Measurements from ENCODE around the gene ACSM3. TPM values are rescaled to one million over a fixed set of nuclear protein-coding genes. Genes with fewer than 3 reads are reported as not detected.
"Not testable (repeated sequence)": the region's sequence is repeated elsewhere in the genome, so short reads cannot be mapped to it uniquely, and the experiment has no call there.

ACSM3 gene
- total RNA-seq = 1 to 10 TPM; 3.3 to 6.7 TPM
- polyA plus RNA-seq = 1 to 10 TPM; 4.9 to 5.9 TPM

DNA sequence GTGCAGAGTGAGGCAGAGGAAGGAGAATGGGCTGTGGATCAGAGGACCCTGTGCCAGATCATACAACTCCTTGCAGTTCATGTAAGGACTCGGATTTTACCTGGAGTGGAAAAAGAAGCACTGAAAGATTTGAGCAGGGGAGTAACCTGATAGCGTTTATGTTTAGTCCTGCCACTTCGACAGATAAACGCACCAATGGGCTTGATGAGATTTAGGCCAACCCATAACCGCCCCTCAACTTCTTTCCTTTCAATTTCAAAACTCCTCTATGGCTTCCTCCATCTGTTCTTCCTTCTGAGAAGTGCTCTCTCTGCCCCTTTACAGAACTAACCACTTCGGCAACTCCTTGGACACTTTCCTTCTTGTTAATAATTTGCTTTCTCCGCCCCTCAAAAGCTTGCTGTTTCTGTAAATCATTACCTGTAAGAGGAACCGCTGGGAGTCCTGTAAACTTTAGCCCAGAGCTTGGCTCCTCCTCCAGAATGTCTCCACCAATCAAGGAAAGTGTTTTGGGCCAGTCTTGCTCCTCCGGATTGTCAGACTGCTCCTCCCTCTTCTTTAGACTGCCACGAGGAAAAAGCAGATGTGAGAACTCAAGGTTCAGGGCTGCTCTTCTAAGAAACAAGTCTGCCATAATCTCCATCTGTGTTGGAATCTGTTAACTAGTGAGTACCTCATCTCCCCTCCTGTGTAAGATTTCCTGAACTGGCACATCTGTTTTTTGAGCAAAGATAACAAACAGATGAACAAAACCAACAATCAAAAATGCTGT is at the start of gene ACSM3:
Gene ACSM3 (plus strand): TSS at position 554 of the 772 bp plus-strand sequence. CDS start 6,021 bp downstream, outside the sequence.
- Histone ChIP-seq H3K4me1 (ENCODE audit: insufficient read depth, low read length) (peaks cover 20% of the 10 kb centered on the region), H3K27me3 (ENCODE audit: insufficient read depth, low read length) (no peaks in the 10 kb centered on the region), H3K27ac (ENCODE audit: low read depth, low read length) (peak within 1 kb of the TSS; percentile 64), H3K9me3 (ENCODE audit: control insufficient read depth in 1 of 2, low read length in 2 of 2) (no peaks in the 10 kb centered on the region), H3K36me3 (ENCODE audit: insufficient read depth, low read length) (no peaks in the 10 kb centered on the region), H3K4me3 (ENCODE audit: low read length in 2 of 2) (peak within 1 kb of the TSS; percentile 49)
- peak within 1 kb of the TSS; percentile 88 to 97 (median 94) for H3K4me3 Mint-ChIP-seq
- H3K27ac Mint-ChIP-seq = peak within 1 kb of the TSS; percentile 80 to 99 (median 97)
- peaks cover 9 to 18% of the 10 kb centered on the region in 2 donors for H3K36me3 Mint-ChIP-seq
- peak; percentile 76 to 84 (median 80) for DNase-seq
- ChIA-PET POLR2A (ENCODE audit: partially characterized antibody) (interaction anchor here (0.6 to 4.9 kb wide), 7 partner anchors 13 to 824 kb away, joined by 3 to 32 read pairs (median 4); partner anchors contain the start of genes DCUN1D3, LYRM1 and THUMPD1), CTCF (ENCODE audit: partially characterized antibody) (interaction anchor here (0.6 to 1.3 kb wide), 3 partner anchors 23 to 867 kb away, joined by 3 to 4 read pairs (median 3); no protein-coding TSS in a partner anchor)
- no peaks in the 10 kb centered on the region for H3K27me3 Mint-ChIP-seq
- intact Hi-C loops (cut with micrococcal nuclease) = loop anchor here (1.0 to 5.0 kb wide), 3 partner anchors 22 to 139 kb away; partner anchors contain the start of genes DCUN1D3, ERI2, LYRM1 and REXO5
- peaks cover 12 to 34% (median 24%) of the 10 kb centered on the region in 4 donors for H3K4me1 Mint-ChIP-seq
- peaks cover 0 to 11% (median 2%) of the 10 kb centered on the region in 8 donors for H3K9me3 Mint-ChIP-seq

- H3K4me3 ChIP-seq (ENCODE audit: low read length in 2 of 2); H3K9me3 ChIP-seq (ENCODE audit: control insufficient read depth in 1 of 2, low read length in 2 of 2); H3K4me1 Mint-ChIP-seq; H3K36me3 ChIP-seq (ENCODE audit: insufficient read depth, low read length); H3K27ac Mint-ChIP-seq; H3K9me3 Mint-ChIP-seq; DNase-seq; H3K27me3 ChIP-seq (ENCODE audit: insufficient read depth, low read length); H3K4me1 ChIP-seq (ENCODE audit: insufficient read depth, low read length); H3K36me3 Mint-ChIP-seq; H3K27ac ChIP-seq (ENCODE audit: low read depth, low read length); H3K4me3 Mint-ChIP-seq; H3K27me3 Mint-ChIP-seq; POLR2A ChIA-PET (ENCODE audit: partially characterized antibody); intact Hi-C loops (cut with micrococcal nuclease): not testable (repeated sequence)
- CTCF ChIA-PET (ENCODE audit: partially characterized antibody) = interaction anchor here (0.6 kb wide), 1 partner anchor 948 kb away, joined by 3 read pairs; no protein-coding TSS in a partner anchor
These were observed 46.1 kb upstream of the ACSM3 start for GRCh38 chr16:20717718-20718117.

DNA sequence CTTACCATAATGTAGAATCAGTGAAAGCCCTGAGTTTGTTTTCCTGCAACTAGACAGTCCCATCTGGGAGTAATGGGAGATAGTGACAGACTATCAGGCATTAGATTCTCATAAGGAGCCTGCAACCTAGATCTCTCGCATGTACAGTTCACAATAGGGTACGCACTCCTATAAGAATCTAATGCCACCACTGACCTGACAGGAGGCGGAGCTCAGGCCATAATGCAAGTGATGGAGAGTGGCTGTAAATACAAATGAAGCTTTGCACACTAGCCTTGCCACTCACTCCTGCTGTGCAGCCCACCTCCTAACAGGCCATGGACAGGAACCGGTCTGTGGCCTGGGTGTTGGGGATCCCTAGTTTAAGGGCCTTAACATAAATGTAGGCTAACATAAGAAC is 43.6 kb upstream of the ACSM3 start:
- no peaks in the 10 kb centered on the region for H3K9me3 Mint-ChIP-seq
- peaks cover 0 to 3% of the 10 kb centered on the region in 2 donors for H3K36me3 Mint-ChIP-seq
- no peaks in the 10 kb centered on the region for H3K27me3 Mint-ChIP-seq
- H3K4me3 Mint-ChIP-seq = no peak overlapping the region
- Histone ChIP-seq H3K27me3 (ENCODE audit: insufficient read depth, low read length) (no peaks in the 10 kb centered on the region), H3K27ac (ENCODE audit: low read depth, low read length) (no peak overlapping the region), H3K4me1 (ENCODE audit: insufficient read depth, low read length) (no peaks in the 10 kb centered on the region), H3K4me3 (ENCODE audit: low read length in 2 of 2) (no peak overlapping the region), H3K9me3 (ENCODE audit: control insufficient read depth in 1 of 2, low read length in 2 of 2) (no peaks in the 10 kb centered on the region), H3K36me3 (ENCODE audit: insufficient read depth, low read length) (no peaks in the 10 kb centered on the region)
- ChIA-PET CTCF (ENCODE audit: partially characterized antibody) (no interaction called here), POLR2A (ENCODE audit: partially characterized antibody) (no interaction called here)
- H3K4me1 Mint-ChIP-seq = no peaks in the 10 kb centered on the region
- intact Hi-C loops (cut with micrococcal nuclease) = no loop called here
- H3K27ac Mint-ChIP-seq = no peak overlapping the region
- no peak for DNase-seq

GRCh38 chr16:20726661-20727060 is 37.2 kb upstream of the ACSM3 start:
- intact Hi-C loops (cut with micrococcal nuclease) = no loop called here
- H3K4me1 Mint-ChIP-seq = no peaks in the 10 kb centered on the region
- H3K4me3 ChIP-seq (ENCODE audit: low read length in 2 of 2) = no peak overlapping the region
- ChIA-PET CTCF (ENCODE audit: partially characterized antibody) (no interaction called here), POLR2A (ENCODE audit: partially characterized antibody) (no interaction called here)
- no peak overlapping the region for H3K4me3 Mint-ChIP-seq
- H3K36me3 Mint-ChIP-seq = peaks cover 0 to 3% of the 10 kb centered on the region in 2 donors
- H3K27ac Mint-ChIP-seq = no peak overlapping the region
- no peak for DNase-seq
- H3K27ac ChIP-seq (ENCODE audit: low read depth, low read length) = no peak overlapping the region
- H3K27me3 ChIP-seq (ENCODE audit: insufficient read depth, low read length) = no peaks in the 10 kb centered on the region
- no peaks in the 10 kb centered on the region for H3K9me3 Mint-ChIP-seq
- H3K27me3 Mint-ChIP-seq = no peaks in the 10 kb centered on the region
- H3K36me3 ChIP-seq (ENCODE audit: insufficient read depth, low read length) = no peaks in the 10 kb centered on the region
- no peaks in the 10 kb centered on the region for H3K9me3 ChIP-seq (ENCODE audit: control insufficient read depth in 1 of 2, low read length in 2 of 2)
- no peaks in the 10 kb centered on the region for H3K4me1 ChIP-seq (ENCODE audit: insufficient read depth, low read length)

DNA sequence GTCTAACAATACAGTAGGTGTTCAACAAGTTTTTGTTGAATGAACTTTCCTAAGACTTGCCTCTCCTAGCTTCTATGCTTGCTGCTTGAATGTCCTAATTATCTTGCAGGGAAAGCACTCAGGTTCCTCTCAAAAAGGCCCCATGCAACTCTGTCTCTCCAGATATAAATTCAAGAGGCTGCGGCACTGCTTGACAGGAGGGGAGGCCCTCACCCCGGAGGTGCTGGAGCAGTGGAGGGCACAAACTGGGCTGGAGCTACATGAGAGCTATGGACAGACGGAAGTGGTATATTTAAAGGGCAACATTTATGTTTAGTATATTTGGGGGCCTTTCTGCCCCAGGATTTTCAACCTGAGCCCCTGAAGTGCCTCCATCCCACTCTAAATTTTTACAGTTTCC is 36.6 kb upstream of the ACSM3 start:
- Mint-ChIP-seq H3K4me1 (no peaks in the 10 kb centered on the region), H3K4me3 (no peak overlapping the region), H3K36me3 (peaks cover 0 to 3% of the 10 kb centered on the region in 2 donors), H3K27me3 (no peaks in the 10 kb centered on the region), H3K27ac (no peak overlapping the region), H3K9me3 (no peaks in the 10 kb centered on the region)
- Histone ChIP-seq H3K4me3 (ENCODE audit: low read length in 2 of 2) (no peak overlapping the region), H3K36me3 (ENCODE audit: insufficient read depth, low read length) (no peaks in the 10 kb centered on the region), H3K27ac (ENCODE audit: low read depth, low read length) (no peak overlapping the region), H3K4me1 (ENCODE audit: insufficient read depth, low read length) (no peaks in the 10 kb centered on the region), H3K9me3 (ENCODE audit: control insufficient read depth in 1 of 2, low read length in 2 of 2) (no peaks in the 10 kb centered on the region), H3K27me3 (ENCODE audit: insufficient read depth, low read length) (no peaks in the 10 kb centered on the region)
- no peak for DNase-seq
- POLR2A ChIA-PET (ENCODE audit: partially characterized antibody) = no interaction called here
- intact Hi-C loops (cut with micrococcal nuclease) = no loop called here
- CTCF ChIA-PET (ENCODE audit: partially characterized antibody) = no interaction called here

DNA sequence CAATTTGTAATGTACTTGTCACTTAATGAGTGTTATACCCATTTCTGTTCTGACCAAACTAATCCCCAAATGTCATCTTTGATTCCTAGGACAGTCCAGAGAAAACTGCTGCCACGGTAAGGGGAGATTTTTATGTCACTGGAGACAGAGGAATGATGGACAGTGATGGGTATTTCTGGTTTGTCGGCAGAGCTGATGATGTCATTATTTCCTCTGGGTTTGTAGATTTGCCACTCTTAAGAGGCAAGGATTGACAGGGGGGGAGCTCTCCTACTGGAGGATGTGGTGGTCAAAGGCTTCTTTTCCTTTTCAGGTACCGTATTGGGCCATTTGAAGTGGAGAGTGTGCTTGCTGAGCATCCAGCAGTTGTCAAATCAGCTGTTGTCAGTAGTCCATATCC is 34.7 kb upstream of the ACSM3 start:
- no peaks in the 10 kb centered on the region for H3K27me3 Mint-ChIP-seq
- intact Hi-C loops (cut with micrococcal nuclease) = no loop called here

GRCh38 chr16:20734056-20734455 is 29.8 kb upstream of the ACSM3 start:
- ChIA-PET CTCF (ENCODE audit: partially characterized antibody) (no interaction called here), POLR2A (ENCODE audit: partially characterized antibody) (no interaction called here)
- H3K4me3 Mint-ChIP-seq = no peak overlapping the region
- intact Hi-C loops (cut with micrococcal nuclease) = no loop called here
- no peak overlapping the region for H3K4me3 ChIP-seq (ENCODE audit: low read length in 2 of 2)
- no peak for DNase-seq
- no peaks in the 10 kb centered on the region for H3K27me3 ChIP-seq (ENCODE audit: insufficient read depth, low read length)
- peaks cover 43% of the 10 kb centered on the region for H3K36me3 ChIP-seq (ENCODE audit: insufficient read depth, low read length)
- H3K9me3 ChIP-seq (ENCODE audit: control insufficient read depth in 1 of 2, low read length in 2 of 2) = no peaks in the 10 kb centered on the region
- no peaks in the 10 kb centered on the region for H3K9me3 Mint-ChIP-seq
- no peaks in the 10 kb centered on the region for H3K27me3 Mint-ChIP-seq
- H3K4me1 ChIP-seq (ENCODE audit: insufficient read depth, low read length) = peaks cover 10% of the 10 kb centered on the region
- H3K27ac Mint-ChIP-seq = no peak overlapping the region
- H3K36me3 Mint-ChIP-seq = peaks cover 33 to 46% of the 10 kb centered on the region in 2 donors
- no peak overlapping the region for H3K27ac ChIP-seq (ENCODE audit: low read depth, low read length)
- peaks cover 5 to 13% (median 9%) of the 10 kb centered on the region in 4 donors for H3K4me1 Mint-ChIP-seq

More for the DNA sequence above, 34.7 kb upstream of the ACSM3 start:
- H3K27me3 ChIP-seq (ENCODE audit: insufficient read depth, low read length) = no peaks in the 10 kb centered on the region
- H3K4me3 Mint-ChIP-seq = no peak overlapping the region
- no peak for DNase-seq
- no peaks in the 10 kb centered on the region for H3K4me1 ChIP-seq (ENCODE audit: insufficient read depth, low read length)
- peaks cover 3 to 5% of the 10 kb centered on the region in 2 donors for H3K36me3 Mint-ChIP-seq
- H3K27ac Mint-ChIP-seq = no peak overlapping the region
- H3K27ac ChIP-seq (ENCODE audit: low read depth, low read length) = no peak overlapping the region
- peaks cover 0 to 1% (median 0%) of the 10 kb centered on the region in 4 donors for H3K4me1 Mint-ChIP-seq
- CTCF ChIA-PET (ENCODE audit: partially characterized antibody) = interaction anchor here (0.6 kb wide), 1 partner anchor 45 kb away, joined by 3 read pairs; no protein-coding TSS in a partner anchor
- H3K9me3 Mint-ChIP-seq = no peaks in the 10 kb centered on the region
- H3K9me3 ChIP-seq (ENCODE audit: control insufficient read depth in 1 of 2, low read length in 2 of 2) = no peaks in the 10 kb centered on the region
- no peaks in the 10 kb centered on the region for H3K36me3 ChIP-seq (ENCODE audit: insufficient read depth, low read length)
- H3K4me3 ChIP-seq (ENCODE audit: low read length in 2 of 2) = no peak overlapping the region
- POLR2A ChIA-PET (ENCODE audit: partially characterized antibody) = interaction anchor here (1.9 kb wide), 1 partner anchor 12 kb away, joined by 9 read pairs; the partner anchor contains the start of gene THUMPD1
